ENCODE data around the gene STAG3.
"Not testable (repeated sequence)": the region's sequence is repeated elsewhere in the genome, so short reads cannot be mapped to it uniquely, and the experiment has no call there.

The STAG3 gene

DNA sequence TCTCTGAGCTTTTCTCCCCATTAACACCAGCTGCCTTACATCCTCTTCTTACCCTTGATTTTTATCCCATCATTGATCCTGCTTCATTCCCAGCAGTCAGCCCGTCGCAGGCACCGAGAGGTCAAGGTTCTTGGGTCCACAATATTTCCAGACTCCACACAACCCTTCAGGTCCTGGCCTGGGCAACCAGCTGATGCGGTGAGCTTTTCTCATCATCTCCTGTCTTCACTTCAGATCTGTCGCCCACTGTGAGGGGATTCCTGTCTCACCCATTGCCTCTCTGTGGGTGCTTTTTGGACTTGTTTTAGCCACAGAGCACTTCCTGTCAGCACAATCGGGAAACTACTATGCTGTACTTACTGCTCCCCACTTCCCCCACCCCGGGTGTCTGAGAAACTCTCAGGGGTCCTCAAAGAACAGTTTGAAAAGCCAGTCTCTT is 33.6 kb downstream of the STAG3 start:
- DNase-seq (ENCODE audit: low spot score): no peak

DNA sequence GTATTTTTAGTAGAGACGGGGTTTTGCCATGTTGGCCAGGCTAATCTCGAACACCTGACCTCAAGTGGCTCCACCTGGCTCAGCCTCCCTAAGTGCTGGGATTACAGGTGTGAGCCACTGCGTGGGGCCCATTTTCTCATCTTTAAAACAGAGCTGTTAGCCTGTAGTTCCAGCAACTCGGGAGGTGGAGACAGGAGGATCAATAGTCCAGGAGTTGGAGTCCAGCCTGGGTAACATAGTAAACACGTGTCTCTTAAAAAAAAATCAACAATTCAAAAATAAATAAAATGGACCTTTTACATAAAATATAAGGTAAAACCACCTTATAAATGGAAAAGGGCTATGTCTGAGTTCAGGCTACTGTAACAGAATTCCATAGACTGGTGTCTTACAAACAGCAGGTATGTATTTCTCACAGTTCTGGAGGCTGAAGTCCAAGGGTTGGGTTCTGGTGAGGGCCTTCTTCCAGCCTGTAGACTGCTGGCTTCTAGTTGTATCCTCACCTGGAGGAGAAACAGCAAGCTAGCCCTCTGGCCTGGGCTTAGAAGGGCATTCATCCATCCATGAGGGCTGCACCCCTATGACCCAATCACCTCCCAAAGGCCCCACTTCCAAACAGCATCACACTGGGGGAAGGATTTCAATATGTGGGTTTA is 35.0 kb downstream of the STAG3 start:
- DNase-seq (ENCODE audit: low spot score): no peak

DNA sequence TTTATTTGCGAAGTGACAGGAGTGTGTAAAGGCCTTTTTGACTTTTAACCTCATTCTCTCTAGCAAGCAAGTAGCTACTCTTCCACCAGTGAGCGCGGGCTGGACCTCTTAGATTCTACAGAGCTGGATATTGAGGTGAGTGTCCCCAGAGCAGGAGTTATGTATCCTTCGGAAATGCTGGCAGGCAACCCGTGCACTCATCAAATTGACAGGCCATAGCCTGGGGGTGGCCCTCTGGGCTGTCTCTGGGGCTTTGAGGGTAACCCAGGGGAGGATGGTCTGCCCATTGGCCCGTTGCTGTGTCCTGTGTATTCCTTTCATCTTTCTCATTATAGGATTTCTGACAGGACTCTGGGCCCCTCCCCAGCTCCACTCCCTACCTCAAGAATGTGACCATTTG is 36.0 kb downstream of the STAG3 start:
- no peak for DNase-seq (ENCODE audit: low spot score)

DNA sequence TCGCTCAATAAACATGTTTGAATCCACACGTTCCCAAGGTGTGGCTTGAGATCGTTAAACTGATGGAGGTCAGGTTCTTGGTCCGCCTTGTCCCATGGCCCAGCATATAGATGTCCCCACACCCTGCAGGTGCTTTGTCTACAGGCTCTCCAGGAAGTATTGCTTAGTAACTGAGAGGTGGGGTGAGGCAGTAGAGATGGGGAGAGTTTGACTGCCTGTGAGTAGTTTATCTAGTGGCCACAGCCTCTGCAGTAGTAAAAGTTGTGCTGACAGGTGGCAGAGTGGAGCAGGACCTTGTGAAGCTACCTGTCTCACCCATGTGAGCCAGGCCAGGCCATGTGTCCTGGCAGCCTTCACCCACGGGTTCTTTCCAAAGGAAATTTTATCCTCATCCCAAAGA is 36.6 kb downstream of the STAG3 start:
- DNase-seq (ENCODE audit: low spot score): not testable (repeated sequence)

DNA sequence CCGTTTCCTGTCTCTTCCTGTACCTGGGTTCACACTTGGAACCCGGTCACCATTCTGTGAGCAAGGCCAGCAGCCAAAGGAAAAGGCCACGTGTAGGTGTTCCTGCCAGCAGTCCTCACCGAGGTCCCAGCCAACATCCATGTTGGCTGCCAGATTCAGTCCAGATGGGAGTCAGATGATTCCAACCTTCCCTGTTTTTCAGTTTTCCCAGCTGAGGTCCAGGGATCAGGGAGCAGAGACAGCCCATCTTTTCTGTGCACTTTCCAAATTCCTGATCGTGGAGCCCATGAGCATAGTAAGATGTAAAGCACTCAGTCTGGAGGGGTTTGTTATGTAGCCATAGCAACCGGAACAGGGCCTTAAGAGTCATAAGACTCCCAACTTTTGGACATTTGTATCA is 38.2 kb downstream of the STAG3 start:
- DNase-seq (ENCODE audit: low spot score): peak; percentile 94

DNA sequence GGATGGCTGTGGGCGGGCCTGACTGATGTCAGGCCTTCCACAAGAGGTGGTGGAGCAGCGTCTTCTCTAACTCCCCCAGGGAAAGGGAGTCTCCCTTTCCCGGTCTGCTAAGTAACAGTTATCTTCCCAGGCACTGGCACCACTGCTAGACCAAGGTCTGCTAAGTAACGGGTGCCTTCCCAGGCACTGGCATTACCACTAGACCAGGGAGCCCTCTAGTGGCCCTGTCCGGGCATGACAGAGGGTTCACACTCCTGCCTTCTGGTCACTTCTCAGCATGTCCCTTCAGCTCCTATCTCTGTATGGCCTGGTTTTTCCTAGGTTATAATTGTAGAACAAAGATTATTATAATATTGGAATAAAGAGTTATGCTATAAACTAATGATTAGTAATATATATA is 40.2 kb downstream of the STAG3 start:
- DNase-seq (ENCODE audit: low spot score): peak; percentile 78

DNA sequence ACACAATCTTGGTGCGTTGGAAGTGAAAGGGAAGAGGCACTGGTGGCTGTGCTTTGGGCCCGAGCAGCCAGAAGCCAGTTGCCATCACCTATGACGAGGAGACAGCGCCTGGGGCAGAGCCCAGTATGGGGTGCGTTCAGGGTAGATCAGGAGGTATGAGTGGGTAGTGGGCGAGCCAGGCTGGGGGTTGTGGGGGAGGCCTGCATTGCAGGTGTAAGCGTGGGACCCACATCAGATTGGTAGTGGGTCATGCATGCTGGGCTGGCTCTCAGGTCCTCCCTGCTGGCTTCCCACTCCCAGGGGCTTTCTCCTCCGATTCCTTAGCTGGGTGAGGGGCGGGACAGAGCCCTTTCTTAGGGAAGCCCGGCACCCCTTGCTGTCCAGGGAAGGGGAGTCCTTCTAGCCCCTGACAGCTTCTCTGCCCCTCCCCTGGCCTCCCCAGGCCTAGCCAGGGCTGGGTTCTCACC is 41.6 kb downstream of the STAG3 start:
- DNase-seq (ENCODE audit: low spot score): no peak

DNA sequence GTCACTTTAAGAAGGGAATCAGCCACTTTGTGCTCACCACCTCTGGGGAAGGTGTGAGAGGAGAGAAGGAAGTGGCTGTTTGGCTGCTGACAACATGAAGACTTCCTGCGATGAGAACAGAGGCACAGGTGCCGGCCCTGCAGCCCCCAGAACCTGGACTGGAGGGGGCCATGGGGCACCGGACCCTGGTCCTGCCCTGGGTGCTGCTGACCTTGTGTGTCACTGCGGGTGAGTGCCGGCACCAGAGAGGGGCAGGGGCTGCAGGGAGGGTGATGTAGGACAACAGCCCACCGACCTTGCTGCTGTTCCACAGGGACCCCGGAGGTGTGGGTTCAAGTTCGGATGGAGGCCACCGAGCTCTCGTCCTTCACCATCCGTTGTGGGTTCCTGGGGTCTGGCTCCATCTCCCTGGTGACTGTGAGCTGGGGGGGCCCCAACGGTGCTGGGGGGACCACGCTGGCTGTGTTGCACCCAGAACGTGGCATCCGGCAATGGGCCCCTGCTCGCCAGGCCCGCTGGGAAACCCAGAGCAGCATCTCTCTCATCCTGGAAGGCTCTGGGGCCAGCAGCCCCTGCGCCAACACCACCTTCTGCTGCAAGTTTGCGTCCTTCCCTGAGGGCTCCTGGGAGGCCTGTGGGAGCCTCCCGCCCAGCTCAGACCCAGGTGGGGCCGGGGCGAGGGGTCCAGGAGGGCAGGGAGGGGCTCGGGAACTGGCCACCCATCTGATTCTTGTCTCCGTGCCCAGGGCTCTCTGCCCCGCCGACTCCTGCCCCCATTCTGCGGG is 42.3 kb downstream of the STAG3 start, which contains the start of gene PVRIG:
Gene PVRIG, plus strand, starts transcription at position 149 of the 785 bp plus-strand sequence. Its CDS starts 22 bp downstream, at position 171.
- not testable (repeated sequence) for DNase-seq (ENCODE audit: low spot score)

DNA sequence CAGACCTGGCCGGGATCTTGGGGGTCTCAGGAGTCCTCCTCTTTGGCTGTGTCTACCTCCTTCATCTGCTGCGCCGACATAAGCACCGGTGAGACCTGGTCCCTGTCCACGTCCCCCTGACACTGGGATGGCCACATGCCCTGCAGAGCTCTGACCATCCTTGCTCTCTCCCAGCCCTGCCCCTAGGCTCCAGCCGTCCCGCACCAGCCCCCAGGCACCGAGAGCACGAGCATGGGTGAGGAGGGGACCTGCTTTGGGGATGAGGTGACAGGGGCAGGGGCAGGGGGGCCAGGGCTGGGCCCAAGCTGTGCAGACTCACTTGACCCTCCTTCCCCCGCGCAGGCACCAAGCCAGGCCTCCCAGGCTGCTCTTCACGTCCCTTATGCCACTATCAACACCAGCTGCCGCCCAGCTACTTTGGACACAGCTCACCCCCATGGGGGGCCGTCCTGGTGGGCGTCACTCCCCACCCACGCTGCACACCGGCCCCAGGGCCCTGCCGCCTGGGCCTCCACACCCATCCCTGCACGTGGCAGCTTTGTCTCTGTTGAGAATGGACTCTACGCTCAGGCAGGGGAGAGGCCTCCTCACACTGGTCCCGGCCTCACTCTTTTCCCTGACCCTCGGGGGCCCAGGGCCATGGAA is 43.0 kb downstream of the STAG3 start:
- DNase-seq (ENCODE audit: low spot score): no peak

DNA sequence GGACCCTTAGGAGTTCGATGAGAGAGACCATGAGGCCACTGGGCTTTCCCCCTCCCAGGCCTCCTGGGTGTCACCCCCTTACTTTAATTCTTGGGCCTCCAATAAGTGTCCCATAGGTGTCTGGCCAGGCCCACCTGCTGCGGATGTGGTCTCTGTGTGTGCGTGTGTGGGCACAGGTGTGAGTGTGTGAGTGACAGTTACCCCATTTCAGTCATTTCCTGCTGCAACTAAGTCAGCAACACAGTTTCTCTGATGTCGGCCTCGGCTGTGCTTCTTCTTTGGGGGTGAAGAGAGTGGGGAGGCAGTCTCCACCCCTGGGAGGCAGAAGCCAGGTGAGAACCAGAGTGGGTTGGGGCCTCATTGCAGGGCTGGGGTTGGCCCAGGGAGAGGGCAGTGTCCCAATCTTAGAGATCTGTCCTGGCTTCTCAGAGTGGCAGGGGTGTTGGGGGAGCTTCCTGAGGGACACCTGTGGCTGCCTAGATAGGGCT is 43.6 kb downstream of the STAG3 start:
- DNase-seq (ENCODE audit: low spot score): no peak

DNA sequence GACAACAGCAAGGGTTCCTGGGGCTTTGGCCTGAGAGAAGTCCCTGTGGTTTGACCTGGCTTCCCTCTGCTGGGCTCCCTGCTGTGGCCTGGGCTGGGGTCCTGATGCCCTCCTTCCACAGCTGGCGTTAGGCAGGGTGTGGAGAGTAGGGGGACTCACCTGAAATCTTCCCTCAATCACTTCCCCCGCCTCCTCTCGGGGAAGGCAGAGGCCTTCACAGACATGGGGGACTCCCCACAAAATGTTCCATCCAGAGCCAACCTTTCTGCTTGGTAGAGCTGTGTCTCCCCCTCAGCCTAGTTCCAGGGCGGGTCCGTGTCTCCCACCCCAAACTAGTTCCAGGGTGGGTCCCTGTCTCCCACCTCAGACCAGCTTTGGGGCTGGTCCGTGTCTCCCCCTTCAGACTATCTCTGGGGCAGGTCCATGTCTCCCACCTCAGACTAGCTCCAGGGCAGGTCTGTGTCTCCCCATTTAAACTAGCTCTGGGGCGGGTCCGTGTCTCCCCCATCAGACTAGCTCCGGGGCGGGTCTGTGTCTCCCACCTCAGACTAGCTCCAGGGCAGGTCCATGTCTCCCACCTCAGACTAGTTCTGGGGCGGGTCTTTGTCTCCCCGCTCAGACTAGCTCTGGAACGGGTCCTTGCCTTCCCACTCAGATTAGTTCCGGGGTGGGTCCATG is 44.2 kb downstream of the STAG3 start:
- no peak for DNase-seq (ENCODE audit: low spot score)

DNA sequence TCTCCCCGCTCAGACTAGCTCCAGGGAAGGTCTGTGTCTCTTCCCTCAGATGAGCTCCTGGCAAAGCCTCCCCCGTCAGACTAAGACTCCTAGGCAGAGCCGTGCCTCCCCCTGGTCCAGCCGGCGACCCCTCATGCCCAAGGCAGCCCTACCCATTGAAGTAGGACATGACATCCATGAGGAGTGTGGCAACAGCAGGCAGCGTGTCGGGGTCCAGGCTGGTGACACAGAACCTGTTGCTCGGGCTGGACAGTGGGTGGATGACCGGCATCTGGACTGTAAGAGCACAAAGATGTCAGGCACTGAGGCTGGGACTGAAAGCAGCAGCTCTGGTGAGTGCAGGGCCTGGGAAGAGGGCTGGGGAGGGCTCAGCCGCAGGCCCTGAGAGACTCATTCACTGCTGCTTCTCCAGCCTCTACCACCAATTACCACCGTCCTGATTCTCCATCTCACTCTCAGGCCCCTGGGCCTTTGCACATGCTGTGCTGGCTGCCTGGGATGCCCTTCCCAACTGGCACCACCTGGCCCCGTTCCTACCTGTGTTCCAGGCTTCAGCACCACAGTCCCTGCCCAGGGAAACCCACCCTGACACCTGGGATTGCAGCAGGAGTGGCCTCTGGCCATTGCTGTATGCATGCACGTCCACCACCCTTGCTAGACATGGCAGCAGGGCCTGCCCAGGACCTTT is 44.9 kb downstream of the STAG3 start:
- DNase-seq (ENCODE audit: low spot score): no peak

DNA sequence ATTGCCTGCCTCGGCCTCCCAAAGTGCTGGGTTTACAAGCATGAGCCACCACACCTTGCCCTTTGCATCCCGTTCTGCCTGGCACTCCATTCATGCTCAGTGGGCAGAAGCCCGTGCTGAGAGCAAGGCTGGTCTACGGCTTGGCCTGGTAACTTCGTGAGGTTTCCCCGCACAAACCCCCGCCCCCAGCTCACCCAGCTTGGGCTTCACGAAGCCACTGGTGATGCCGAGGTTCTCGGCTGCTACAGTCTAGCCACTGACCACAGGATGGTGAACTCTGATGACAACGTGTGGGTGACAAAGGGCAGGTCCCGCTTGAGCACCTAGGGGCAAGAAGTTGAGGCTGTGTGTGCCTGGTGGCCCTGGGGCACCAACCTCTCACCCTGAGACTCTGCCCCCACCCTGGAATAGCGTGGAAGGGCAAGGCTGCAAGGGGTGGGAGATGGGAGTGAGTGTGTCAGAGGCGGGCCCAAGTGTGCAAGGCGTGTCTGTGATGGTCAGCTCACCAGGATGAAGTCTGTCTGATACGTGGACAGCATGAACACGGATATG is 45.7 kb downstream of the STAG3 start:
- DNase-seq (ENCODE audit: low spot score): not testable (repeated sequence)

DNA sequence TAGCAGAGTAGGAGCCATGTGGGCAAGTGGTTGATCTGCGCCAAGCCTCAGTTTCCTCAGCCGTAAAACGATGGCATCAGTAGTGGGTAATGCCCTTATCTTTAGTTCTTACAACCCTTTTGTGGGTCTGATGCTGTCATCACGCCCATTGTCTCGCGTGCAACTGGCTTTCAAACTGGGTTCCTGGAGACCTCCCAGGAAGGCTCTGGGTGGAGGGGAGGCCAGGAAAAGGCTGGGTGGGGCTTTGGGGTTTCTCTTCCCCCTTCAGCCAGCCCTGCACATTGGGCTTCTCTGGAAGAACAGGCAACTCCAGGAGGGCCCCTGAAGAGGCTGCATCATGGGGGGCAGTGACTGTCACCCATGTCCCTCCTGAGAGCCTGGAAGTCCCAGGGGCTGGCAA is 47.2 kb downstream of the STAG3 start:
- not testable (repeated sequence) for DNase-seq (ENCODE audit: low spot score)

DNA sequence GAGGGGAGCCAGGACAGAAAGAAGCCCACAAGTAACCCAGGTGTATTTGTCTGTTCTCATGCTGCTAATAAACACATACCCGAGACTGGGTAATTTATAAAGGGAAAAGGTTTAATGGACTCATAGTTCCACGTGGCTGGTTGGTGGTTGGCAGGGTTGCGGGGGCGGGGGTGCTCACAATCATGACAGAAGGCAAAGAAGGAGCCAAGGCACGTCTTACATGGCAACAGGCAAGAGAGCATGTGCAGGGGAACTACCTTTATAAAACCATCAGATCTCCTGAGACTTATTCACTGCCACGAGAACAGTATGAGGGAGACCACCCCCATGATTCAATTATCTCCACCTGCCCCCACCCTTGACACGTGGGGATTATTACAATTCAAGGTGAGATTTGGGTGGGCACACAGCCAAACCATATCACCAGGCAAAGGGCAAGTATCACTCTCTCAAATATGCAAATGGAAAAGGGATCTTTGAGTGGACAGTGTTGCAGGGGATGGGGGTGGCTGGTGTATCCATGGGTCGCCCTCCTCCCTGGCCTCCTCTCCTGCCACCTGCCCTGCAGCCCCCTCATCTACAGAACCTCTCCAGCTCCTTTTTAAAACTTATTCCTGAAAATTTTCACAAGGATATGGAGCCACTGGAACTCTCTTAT is 57.1 kb downstream of the STAG3 start:
- DNase-seq (ENCODE audit: low spot score): not testable (repeated sequence)

DNA sequence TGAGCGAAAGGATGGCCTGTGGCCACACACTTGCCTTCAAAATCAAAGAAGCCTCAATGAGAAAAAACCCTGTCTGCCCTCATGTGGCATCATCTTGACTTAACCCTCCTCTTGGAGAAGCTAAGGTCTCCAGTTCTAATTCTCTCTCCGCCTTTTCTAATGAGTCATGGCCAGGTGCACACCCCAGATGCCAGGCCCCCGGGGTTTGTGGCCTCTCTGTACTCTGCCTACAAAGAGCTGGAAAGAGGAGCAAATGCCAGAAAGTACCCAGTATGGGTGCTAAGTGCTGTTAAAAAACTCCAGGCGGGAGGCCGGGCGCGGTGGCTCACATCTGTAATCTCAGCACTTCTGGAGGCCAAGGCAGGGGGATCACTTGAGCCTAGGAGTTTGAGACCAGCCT is 62.3 kb downstream of the STAG3 start:
- not testable (repeated sequence) for DNase-seq (ENCODE audit: low spot score)

DNA sequence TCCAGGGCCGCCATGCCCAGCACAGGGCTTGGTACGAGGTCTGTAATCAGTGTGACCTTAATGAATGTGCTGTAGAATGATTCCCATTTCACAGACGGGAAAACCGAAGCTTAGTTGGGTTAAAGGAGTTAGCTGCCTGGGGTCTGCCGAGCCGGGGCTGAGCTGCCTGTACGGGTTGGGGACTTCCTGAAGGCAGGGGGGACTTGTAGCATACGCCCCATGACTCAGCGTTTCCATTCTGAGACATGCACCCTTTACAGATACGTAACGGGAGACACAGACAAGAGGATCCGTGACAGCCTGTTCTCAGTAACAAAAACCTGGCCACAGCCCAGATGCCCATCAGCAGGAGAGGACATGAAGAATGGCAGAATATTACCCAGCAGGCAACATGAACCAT is 65.7 kb downstream of the STAG3 start:
- peak; percentile 42 for DNase-seq (ENCODE audit: low spot score)

DNA sequence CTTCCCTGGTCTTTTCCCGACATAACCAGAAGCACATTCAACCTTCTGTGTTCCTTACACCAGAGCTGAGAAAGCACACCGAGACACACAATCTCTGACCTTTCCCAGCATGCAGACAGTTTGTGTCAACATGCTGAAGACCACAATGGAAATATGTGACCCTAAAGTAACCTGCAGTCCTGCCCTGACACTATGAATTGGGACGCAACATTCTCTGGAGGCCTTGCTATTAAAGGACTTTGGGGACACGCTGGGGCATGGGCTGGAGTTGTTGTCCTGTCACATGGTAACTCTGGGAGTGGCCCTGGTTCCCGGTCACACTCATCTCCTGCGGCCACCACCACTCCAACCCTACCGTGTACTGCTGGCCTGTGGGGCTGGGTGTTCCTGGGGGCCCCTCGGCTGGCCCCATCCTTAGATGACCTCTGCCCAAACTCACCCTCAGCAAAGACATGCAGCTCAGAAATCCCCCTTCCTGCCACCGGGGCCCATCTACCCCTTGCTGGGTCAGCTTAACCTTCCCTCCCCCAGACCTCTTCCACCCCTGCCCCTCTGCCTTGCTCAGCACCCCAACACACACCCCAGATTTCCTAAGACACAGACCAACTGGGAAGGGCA is 67.4 kb downstream of the STAG3 start:
- not testable (repeated sequence) for DNase-seq (ENCODE audit: low spot score)

DNA sequence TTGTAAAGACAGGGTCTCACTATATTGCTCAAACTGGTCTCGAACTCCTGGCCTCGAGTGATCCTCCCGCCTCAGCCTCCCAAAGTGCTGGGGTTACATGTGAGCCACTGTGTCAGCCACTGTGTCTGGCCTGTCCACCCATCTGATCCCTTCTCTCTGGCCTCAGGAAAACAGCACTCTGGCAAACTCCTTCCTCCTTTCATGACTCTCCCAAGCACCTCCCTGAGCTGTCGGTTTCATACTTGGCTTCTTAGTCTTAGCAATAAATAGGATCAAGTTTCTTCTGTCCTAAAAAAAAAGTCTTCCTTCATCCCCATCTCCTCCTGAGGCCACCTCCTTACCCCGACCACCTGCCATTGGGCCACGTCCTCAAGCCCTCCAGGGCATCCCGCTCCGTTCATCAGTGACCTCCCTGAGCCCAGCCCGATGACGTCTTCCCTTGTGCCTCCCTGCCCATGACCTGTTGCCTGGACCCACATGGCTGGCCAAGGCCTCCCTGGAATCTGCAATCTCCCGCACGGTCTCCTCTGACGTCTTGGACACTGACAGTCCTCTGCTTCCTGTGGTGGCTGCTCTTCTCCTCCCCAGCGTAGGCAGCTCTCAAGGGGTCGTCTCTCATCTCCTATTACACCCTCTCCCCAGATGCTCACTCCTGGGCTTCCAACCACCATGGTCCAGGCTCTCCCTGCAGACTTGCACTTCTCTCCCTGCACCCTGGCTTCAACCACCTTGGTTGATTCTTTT is 68.6 kb downstream of the STAG3 start:
- DNase-seq (ENCODE audit: low spot score): not testable (repeated sequence)

DNA sequence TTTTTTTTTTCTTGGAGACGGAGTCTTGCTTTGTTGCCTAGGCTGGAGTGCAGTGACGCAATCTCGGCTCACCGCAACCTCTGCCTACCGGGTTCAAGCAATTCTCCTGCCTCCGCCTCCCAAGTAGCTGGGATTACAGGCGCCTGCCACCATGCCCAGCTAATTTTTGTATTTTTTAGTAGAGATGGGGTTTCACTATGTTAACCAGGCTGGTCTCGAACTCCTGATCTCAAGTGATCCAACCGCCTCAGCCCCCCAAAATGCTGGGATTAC is 69.1 kb downstream of the STAG3 start:
- DNase-seq (ENCODE audit: low spot score): not testable (repeated sequence)

Measured in cerebellar cortex (tissue), 1 donor.